ENCODE measurements around the gene GC.

GC gene

GRCh38 chr4:71697031-71697430 is 86.8 kb downstream of the GC start:
- no peak overlapping the region for H3K27ac ChIP-seq
- TF ChIP-seq ZFX (IDR thresholded peaks at IDR 0.05) (no peak), CTCF (conservative IDR thresholded peaks at IDR 0.05) (no peak)

GRCh38 chr4:71694961-71695360 is 88.9 kb downstream of the GC start:
- no peak overlapping the region for H3K27ac ChIP-seq

GRCh38 chr4:71692963-71693362 is 90.9 kb downstream of the GC start:
- no peak for TF ChIP-seq CTCF (conservative IDR thresholded peaks at IDR 0.05)
- H3K27ac ChIP-seq = no peak overlapping the region

More at GRCh38 chr4:71694961-71695360, 88.9 kb downstream of the GC start:
- no peak for TF ChIP-seq ZFX (IDR thresholded peaks at IDR 0.05)
- TF ChIP-seq CTCF (conservative IDR thresholded peaks at IDR 0.05) = no peak

GRCh38 chr4:71692198-71692597 is 91.7 kb downstream of the GC start:
- no peak for TF ChIP-seq ZFX (IDR thresholded peaks at IDR 0.05)
- no peak for TF ChIP-seq CTCF (conservative IDR thresholded peaks at IDR 0.05)
- no peak overlapping the region for H3K27ac ChIP-seq
